ENCODE measurements around the gene CUEDC1. TPM values are rescaled to one million over a fixed set of nuclear protein-coding genes. Genes with fewer than 3 reads are reported as not detected.

Gene CUEDC1
- under 1 TPM; 0.29 to 0.40 TPM for total RNA-seq

DNA sequence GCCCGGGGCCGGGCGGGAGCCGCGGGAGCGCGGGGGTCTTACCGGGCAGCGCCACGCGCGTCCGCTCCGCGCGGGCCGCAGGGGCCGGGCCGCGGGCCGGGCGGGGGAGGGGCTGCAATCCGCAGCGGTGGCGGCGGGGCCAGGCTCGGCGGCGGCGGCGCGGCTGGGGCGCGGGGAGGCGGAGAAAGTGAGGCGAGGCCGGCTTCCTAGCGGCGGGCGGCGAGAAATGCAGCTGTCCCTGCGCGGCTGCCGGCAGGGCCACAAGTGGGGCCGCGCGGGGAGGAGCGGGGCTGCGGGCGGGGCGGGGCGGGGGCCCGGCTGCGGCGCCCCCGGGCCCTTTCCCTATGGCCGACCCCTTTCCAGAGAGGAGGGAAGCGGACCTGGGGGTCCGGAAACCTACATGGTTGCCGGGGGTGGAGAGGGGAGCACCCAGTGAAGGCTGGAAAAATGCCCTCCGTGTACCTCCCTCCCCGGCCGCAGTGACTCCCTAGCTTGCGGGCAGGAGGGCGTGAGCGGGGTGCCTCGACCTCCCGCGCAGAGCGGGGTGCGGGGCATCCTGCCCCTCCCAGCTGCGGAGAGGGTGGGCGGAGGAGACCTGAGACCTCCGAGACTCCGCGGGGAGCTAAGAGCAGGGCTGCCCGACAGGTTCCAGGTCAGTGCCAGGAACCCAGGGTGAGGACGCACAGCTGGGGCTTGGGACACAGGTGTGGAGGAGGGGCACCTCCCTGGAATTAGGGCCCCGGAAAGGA lies at the start of gene CUEDC1:
TSS of gene CUEDC1 (minus strand) at position 230 of the 749 bp plus-strand sequence. CDS start 69,848 bp downstream, outside the sequence.
- POLR2A ChIA-PET = interaction anchor here (0.7 to 1.6 kb wide), 7 partner anchors 9 to 698 kb away, joined by 3 to 4 read pairs (median 3); no protein-coding TSS in a partner anchor
- Mint-ChIP-seq H3K9me3 (no peaks in the 10 kb centered on the region), H3K36me3 (ENCODE audit: low read depth) (no peaks in the 10 kb centered on the region), H3K4me1 (ENCODE audit: low read depth) (peaks cover 24% of the 10 kb centered on the region), H3K4me3 (peak within 1 kb of the TSS; percentile 49), H3K27me3 (peaks cover 32% of the 10 kb centered on the region), H3K27ac (no peak within 1 kb of the TSS)
- ATAC-seq = peak; percentile 74
- CTCF ChIA-PET = interaction anchor here (1.0 to 5.4 kb wide), 9 partner anchors 8 to 97 kb away, joined by 3 to 26 read pairs (median 5); no protein-coding TSS in a partner anchor
- peak; percentile 63 for DNase-seq
- TF ChIP-seq, protein P1, sequence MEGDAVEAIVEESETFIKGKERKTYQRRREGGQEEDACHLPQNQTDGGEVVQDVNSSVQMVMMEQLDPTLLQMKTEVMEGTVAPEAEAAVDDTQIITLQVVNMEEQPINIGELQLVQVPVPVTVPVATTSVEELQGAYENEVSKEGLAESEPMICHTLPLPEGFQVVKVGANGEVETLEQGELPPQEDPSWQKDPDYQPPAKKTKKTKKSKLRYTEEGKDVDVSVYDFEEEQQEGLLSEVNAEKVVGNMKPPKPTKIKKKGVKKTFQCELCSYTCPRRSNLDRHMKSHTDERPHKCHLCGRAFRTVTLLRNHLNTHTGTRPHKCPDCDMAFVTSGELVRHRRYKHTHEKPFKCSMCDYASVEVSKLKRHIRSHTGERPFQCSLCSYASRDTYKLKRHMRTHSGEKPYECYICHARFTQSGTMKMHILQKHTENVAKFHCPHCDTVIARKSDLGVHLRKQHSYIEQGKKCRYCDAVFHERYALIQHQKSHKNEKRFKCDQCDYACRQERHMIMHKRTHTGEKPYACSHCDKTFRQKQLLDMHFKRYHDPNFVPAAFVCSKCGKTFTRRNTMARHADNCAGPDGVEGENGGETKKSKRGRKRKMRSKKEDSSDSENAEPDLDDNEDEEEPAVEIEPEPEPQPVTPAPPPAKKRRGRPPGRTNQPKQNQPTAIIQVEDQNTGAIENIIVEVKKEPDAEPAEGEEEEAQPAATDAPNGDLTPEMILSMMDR (IDR thresholded peaks at IDR 0.05) = peak; percentile 38
- intact Hi-C loops (cut with micrococcal nuclease) = no loop called here

- TF ChIP-seq, protein P1 (IDR thresholded peaks at IDR 0.05) = no peak
- ChIA-PET CTCF (interaction anchor here (0.7 kb wide), 1 partner anchor 9 kb away, joined by 3 read pairs; no protein-coding TSS in a partner anchor), POLR2A (interaction anchor here (3.9 to 10.6 kb wide), 2 partner anchors 10 to 154 kb away, joined by 18 to 230 read pairs; partner anchors contain the start of genes MRPS23 and VEZF1)
- Mint-ChIP-seq H3K9me3 (no peaks in the 10 kb centered on the region), H3K36me3 (ENCODE audit: low read depth) (peaks cover 76% of the 10 kb centered on the region), H3K27me3 (no peaks in the 10 kb centered on the region), H3K4me1 (ENCODE audit: low read depth) (peaks cover 66% of the 10 kb centered on the region), H3K4me3 (peak overlapping the region; percentile 97), H3K27ac (peak overlapping the region; percentile 80)
- intact Hi-C loops (cut with micrococcal nuclease) = no loop called here
- ATAC-seq (no peak), DNase-seq (no peak)
These were observed 48.8 kb upstream of the CUEDC1 start for GRCh38 chr17:58004060-58004459.

DNA sequence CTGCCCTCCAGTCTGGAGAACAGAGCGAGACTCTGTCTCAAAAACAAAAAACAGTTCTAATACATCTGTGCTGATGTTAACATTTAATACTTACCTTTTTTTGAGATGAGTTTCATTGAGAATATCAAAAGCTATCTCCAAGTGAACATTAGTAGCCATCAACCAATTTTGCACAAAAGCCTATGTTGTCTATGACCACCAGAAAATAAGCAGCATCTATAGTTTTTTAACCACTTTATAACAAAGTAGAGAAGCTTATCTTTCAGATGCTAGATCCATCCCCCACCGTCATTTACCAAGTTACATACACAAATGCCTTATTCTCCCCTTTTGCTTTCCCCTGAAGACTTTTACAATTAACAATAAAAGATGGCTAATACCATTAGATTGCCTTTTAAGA lies 47.8 kb upstream of the CUEDC1 start:
- Mint-ChIP-seq H3K27me3 (no peaks in the 10 kb centered on the region), H3K4me3 (peak overlapping the region; percentile 97), H3K27ac (peak overlapping the region; percentile 81), H3K9me3 (no peaks in the 10 kb centered on the region), H3K4me1 (ENCODE audit: low read depth) (peaks cover 70% of the 10 kb centered on the region), H3K36me3 (ENCODE audit: low read depth) (peaks cover 75% of the 10 kb centered on the region)
- no peak for DNase-seq
- ChIA-PET POLR2A (interaction anchor here (0.6 to 10.6 kb wide), 6 partner anchors 9 to 331 kb away, joined by 3 to 230 read pairs (median 4); partner anchors contain the start of genes MRPS23 and VEZF1), CTCF (interaction anchor here (0.9 to 12.2 kb wide), 3 partner anchors 13 to 145 kb away, joined by 3 to 177 read pairs (median 3); no protein-coding TSS in a partner anchor)
- intact Hi-C loops (cut with micrococcal nuclease) = no loop called here
- ATAC-seq = no peak
- TF ChIP-seq, protein P1 (IDR thresholded peaks at IDR 0.05) = no peak

- POLR2A ChIA-PET = interaction anchor here (0.7 to 10.6 kb wide), 8 partner anchors 9 to 332 kb away, joined by 3 to 230 read pairs (median 4); partner anchors contain the start of genes MRPS23 and VEZF1
- Mint-ChIP-seq H3K4me3 (peak overlapping the region; percentile 97), H3K9me3 (no peaks in the 10 kb centered on the region), H3K4me1 (ENCODE audit: low read depth) (peaks cover 70% of the 10 kb centered on the region), H3K36me3 (ENCODE audit: low read depth) (peaks cover 76% of the 10 kb centered on the region), H3K27me3 (no peaks in the 10 kb centered on the region), H3K27ac (peak overlapping the region; percentile 81)
- TF ChIP-seq, protein P1 (IDR thresholded peaks at IDR 0.05) = no peak
- DNase-seq (no peak), ATAC-seq (no peak)
- intact Hi-C loops (cut with micrococcal nuclease) = no loop called here
- CTCF ChIA-PET = interaction anchor here (0.6 to 12.2 kb wide), 7 partner anchors 9 to 349 kb away, joined by 3 to 177 read pairs (median 4); partner anchors contain the start of gene VEZF1
These were observed 47.1 kb upstream of the CUEDC1 start for GRCh38 chr17:58002154-58002948.
